Glomerular visceral epithelial cell (primary cell): ENCODE results near the gene ABCA13.

Experiments
- DNase-seq: peaks from one replicate; pipeline ENCODE4 v3.0.0-alpha.2; 2016; ENCODE audit errors: extremely low spot score

The ABCA13 gene

GRCh38 chr7:48638041-48638440 is 466.8 kb downstream of the ABCA13 start:
- no peak for DNase-seq

- no peak for DNase-seq
Observed at GRCh38 chr7:48643431-48644013, 472.3 kb downstream of the ABCA13 start.

GRCh38 chr7:48658138-48658537 is 486.9 kb downstream of the ABCA13 start:
- no peak for DNase-seq

GRCh38 chr7:48660306-48660870 is 489.1 kb downstream of the ABCA13 start:
- DNase-seq = no peak

GRCh38 chr7:48664241-48664640 is 493.0 kb downstream of the ABCA13 start:
- no peak for DNase-seq

GRCh38 chr7:48665353-48666135 is 494.3 kb downstream of the ABCA13 start:
- DNase-seq = no peak

- no peak for DNase-seq
Observed at GRCh38 chr7:48667407-48667806, 496.1 kb downstream of the ABCA13 start.

- DNase-seq = no peak
Observed at GRCh38 chr7:48671656-48672055, 500.4 kb downstream of the ABCA13 start.

GRCh38 chr7:48681006-48681405 is 509.7 kb downstream of the ABCA13 start:
- DNase-seq = no peak

GRCh38 chr7:48691788-48692187 is 520.5 kb downstream of the ABCA13 start:
- no peak for DNase-seq
